ENCODE data around the gene CACNG5. TPM values are rescaled to one million over a fixed set of nuclear protein-coding genes. Genes with fewer than 3 reads are reported as not detected.
"Not testable (repeated sequence)": the region's sequence is repeated elsewhere in the genome, so short reads cannot be mapped to it uniquely, and the experiment has no call there.

The CACNG5 gene
- total RNA-seq, 1 donor from 2014 or later, result not detected

DNA sequence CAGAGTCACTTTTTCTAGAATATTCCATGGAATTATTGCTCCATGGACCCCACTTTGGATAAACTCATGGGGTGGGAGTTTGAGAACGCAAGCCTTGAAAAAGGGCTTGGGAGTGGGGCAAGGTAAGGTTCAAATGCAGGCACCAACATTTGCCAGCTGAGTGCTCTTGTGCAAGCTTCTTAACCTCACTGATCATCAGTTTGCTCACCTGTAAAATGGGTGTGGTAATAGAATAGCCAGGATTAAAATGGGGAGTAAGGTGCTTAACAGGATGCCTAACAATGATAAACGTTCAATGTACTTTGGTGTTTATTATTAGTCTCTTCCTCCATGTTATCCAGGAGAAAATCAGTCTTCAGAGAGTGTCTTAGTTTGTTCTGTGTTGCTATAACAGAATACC is 39.0 kb downstream of the CACNG5 start:
- Mint-ChIP-seq H3K27me3 (ENCODE audit: insufficient read depth) (peaks cover 5% of the 10 kb centered on the region), H3K4me1 (ENCODE audit: low read depth) (no peaks in the 10 kb centered on the region), H3K27ac (no peak overlapping the region), H3K9me3 (peaks cover 8% of the 10 kb centered on the region), H3K4me3 (no peak overlapping the region), H3K36me3 (ENCODE audit: low read depth) (no peaks in the 10 kb centered on the region)
- DNase-seq (ENCODE audit: low spot score), result no peak
- intact Hi-C loops (cut with micrococcal nuclease), result no loop called here

DNA sequence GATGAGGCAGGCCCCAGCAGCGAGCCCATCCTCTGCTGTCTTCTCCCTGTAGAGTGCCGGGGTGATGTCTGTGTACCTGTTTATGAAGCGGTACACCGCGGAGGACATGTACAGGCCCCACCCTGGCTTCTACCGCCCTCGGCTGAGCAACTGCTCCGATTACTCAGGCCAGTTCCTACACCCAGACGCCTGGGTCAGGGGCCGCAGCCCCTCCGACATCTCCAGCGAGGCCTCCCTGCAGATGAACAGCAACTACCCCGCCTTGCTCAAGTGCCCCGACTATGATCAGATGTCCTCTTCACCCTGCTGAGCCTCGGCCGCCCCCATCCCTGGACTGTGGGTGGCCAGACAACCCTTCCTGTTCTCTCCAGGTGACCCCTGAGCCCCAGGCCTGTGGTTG is 50.0 kb downstream of the CACNG5 start:
- Mint-ChIP-seq H3K4me3 (no peak overlapping the region), H3K36me3 (ENCODE audit: low read depth) (no peaks in the 10 kb centered on the region), H3K4me1 (ENCODE audit: low read depth) (no peaks in the 10 kb centered on the region), H3K27ac (no peak overlapping the region), H3K27me3 (ENCODE audit: insufficient read depth) (peaks cover 4% of the 10 kb centered on the region), H3K9me3 (peaks cover 10% of the 10 kb centered on the region)
- intact Hi-C loops (cut with micrococcal nuclease), result no loop called here
- no peak for DNase-seq (ENCODE audit: low spot score)

DNA sequence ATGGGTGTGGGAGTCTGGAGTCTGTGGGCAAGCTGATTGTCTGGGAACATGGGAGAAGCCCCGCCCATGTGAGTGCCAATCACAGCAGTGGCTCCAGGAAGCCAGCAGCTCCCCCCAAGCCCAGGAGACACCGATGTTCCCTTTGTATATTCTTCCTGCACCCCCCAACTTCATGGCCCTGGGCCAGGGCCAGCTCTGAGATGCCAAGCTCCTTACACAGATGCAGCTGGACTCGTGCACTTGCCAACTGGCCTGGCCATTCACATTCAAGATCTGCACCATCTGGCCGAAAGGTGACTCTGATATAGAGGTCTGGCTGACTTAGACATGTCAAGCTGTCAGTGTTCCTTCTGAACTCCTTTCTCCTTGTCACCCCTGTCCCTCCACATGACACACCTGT is 50.5 kb downstream of the CACNG5 start:
- no peak for DNase-seq (ENCODE audit: low spot score)
- H3K4me1 Mint-ChIP-seq (ENCODE audit: low read depth), result no peaks in the 10 kb centered on the region
- H3K4me3 Mint-ChIP-seq, result no peak overlapping the region
- H3K27ac Mint-ChIP-seq, result no peak overlapping the region
- peaks cover 4% of the 10 kb centered on the region for H3K27me3 Mint-ChIP-seq (ENCODE audit: insufficient read depth)
- intact Hi-C loops (cut with micrococcal nuclease), result no loop called here
- H3K9me3 Mint-ChIP-seq, result peaks cover 10% of the 10 kb centered on the region
- H3K36me3 Mint-ChIP-seq (ENCODE audit: low read depth), result no peaks in the 10 kb centered on the region

DNA sequence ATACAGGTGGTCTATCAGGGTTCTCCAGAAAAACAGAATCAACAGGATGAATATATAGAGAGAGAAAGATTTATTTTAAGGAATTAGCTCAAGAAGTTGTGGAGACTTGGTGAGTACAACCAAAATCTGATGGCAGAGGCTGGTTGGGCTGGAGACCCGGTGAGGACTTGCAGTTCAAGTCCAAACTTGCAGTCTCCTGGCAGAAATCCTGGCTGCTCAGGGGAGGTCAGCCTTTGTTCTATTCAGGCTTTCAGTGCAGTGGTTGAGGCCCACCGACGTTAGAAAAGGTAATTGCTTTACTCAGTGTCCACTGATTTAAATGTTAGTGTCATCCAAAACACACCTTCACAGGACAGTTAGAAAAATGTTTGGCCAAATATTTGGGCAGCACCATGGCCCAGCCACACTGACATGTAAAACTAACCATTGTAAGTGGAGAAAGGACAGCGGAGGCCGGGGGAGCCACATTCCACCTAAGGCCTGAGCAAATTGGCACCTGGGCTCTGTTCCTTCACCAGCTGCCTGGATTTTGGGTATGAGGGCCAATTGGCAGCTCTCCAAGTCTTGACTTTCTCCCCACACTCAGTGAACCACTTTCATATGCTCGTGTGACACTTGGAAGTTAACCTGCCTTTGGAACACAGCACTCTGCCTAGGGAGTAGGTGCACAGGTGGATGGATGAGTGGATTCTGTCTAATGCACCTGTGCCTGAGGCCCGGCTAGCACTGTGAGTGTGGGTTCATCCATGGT is 54.7 kb downstream of the CACNG5 start:
- no peak for DNase-seq (ENCODE audit: low spot score)
- H3K9me3 Mint-ChIP-seq, result no peaks in the 10 kb centered on the region
- no peak overlapping the region for H3K4me3 Mint-ChIP-seq
- H3K4me1 Mint-ChIP-seq (ENCODE audit: low read depth), result no peaks in the 10 kb centered on the region
- H3K36me3 Mint-ChIP-seq (ENCODE audit: low read depth), result no peaks in the 10 kb centered on the region
- H3K27ac Mint-ChIP-seq, result no peak overlapping the region
- intact Hi-C loops (cut with micrococcal nuclease), result no loop called here
- peaks cover 7% of the 10 kb centered on the region for H3K27me3 Mint-ChIP-seq (ENCODE audit: insufficient read depth)

DNA sequence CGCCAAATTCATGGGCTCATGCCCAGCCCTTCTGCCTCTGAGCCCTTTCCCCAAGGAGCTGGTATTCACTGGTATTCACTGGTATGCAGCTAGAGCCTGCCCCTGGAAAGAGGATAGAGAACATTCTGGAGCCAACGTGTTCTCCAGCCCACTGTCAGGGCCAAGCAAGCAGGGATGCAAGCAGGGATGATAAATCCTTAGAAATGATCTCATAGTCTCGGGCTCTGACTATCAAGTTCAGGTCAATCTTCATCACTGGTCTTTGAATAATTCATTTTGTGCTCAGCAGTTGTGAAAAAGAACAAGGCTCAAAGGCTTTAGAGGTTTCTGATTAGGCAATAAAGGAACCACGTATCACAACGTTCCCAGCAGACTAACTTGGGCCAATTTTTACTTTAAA is 57.3 kb downstream of the CACNG5 start:
- no peak for DNase-seq (ENCODE audit: low spot score)
- Mint-ChIP-seq H3K9me3 (no peaks in the 10 kb centered on the region), H3K27me3 (ENCODE audit: insufficient read depth) (peaks cover 7% of the 10 kb centered on the region), H3K27ac (no peak overlapping the region), H3K36me3 (ENCODE audit: low read depth) (no peaks in the 10 kb centered on the region), H3K4me3 (no peak overlapping the region), H3K4me1 (ENCODE audit: low read depth) (no peaks in the 10 kb centered on the region)
- intact Hi-C loops (cut with micrococcal nuclease), result no loop called here

DNA sequence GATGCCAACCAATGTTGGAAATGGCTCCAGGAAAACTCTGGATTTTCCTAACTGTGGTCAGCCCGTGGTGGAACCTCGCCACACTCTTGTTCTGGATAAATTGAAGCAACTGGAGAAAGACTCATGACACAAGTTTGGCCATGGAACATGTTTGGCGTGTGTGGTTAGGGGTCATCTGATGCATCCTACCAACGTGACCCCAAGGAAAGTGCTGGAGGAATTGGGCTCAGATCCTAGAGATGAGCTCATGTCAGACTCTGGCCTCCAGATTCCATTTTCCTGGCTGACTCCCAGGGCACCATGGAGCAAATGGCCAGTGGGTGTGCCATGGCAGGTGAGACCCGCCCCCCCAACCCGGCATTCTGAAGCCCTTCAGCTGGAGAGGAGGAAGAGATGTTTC is 58.5 kb downstream of the CACNG5 start:
- intact Hi-C loops (cut with micrococcal nuclease), result no loop called here
- no peak for DNase-seq (ENCODE audit: low spot score)
- Mint-ChIP-seq H3K27me3 (ENCODE audit: insufficient read depth) (peaks cover 7% of the 10 kb centered on the region), H3K9me3 (no peaks in the 10 kb centered on the region), H3K4me3 (no peak overlapping the region), H3K4me1 (ENCODE audit: low read depth) (no peaks in the 10 kb centered on the region), H3K36me3 (ENCODE audit: low read depth) (no peaks in the 10 kb centered on the region), H3K27ac (no peak overlapping the region)

DNA sequence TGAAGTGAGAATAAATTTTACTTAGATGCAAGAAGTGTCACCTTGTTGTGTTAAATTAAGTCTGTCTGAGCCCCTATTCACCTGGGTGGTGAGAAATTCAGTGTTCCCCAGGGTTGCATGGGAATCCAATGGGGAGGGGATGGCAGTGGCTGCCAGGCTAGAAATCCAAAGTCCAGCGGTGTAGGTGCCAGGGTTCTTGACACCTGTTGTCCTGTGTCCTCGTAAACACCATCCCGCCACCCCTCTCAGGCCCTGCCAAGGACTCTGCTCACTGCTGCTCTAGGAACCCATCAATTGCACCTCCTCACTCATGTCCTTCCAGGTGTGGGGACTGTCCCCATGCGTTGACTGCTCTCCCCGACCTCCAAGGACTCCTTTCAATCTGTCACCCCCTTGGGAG is 58.9 kb downstream of the CACNG5 start:
- H3K4me3 Mint-ChIP-seq, result no peak overlapping the region
- intact Hi-C loops (cut with micrococcal nuclease), result no loop called here
- H3K36me3 Mint-ChIP-seq (ENCODE audit: low read depth), result no peaks in the 10 kb centered on the region
- no peak overlapping the region for H3K27ac Mint-ChIP-seq
- no peaks in the 10 kb centered on the region for H3K4me1 Mint-ChIP-seq (ENCODE audit: low read depth)
- no peaks in the 10 kb centered on the region for H3K9me3 Mint-ChIP-seq
- peaks cover 7% of the 10 kb centered on the region for H3K27me3 Mint-ChIP-seq (ENCODE audit: insufficient read depth)
- DNase-seq (ENCODE audit: low spot score), result no peak

DNA sequence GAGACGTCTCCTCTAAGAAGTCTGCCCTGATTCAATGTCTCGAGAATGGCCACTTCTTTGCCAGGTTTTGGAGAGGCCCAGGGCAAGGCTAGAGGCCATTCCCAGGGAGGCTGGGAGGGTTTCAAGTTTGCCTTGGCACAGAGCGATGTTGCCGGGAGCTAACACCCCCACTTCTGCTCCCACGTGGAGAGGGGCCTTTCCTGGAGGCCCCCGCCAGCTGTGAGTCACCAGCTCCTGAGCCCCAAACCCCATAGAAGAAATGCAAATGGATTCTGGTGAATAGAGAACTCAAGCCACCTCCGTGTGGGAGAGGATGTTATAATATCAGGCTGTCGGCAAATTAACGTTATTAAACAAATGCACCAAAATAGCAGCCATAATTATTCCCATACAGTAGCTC is 62.2 kb downstream of the CACNG5 start:
- no peak overlapping the region for H3K27ac Mint-ChIP-seq
- intact Hi-C loops (cut with micrococcal nuclease), result no loop called here
- peaks cover under 1% of the 10 kb centered on the region for H3K27me3 Mint-ChIP-seq (ENCODE audit: insufficient read depth)
- H3K36me3 Mint-ChIP-seq (ENCODE audit: low read depth), result no peaks in the 10 kb centered on the region
- H3K9me3 Mint-ChIP-seq, result no peaks in the 10 kb centered on the region
- no peak for DNase-seq (ENCODE audit: low spot score)
- no peak overlapping the region for H3K4me3 Mint-ChIP-seq
- no peaks in the 10 kb centered on the region for H3K4me1 Mint-ChIP-seq (ENCODE audit: low read depth)

DNA sequence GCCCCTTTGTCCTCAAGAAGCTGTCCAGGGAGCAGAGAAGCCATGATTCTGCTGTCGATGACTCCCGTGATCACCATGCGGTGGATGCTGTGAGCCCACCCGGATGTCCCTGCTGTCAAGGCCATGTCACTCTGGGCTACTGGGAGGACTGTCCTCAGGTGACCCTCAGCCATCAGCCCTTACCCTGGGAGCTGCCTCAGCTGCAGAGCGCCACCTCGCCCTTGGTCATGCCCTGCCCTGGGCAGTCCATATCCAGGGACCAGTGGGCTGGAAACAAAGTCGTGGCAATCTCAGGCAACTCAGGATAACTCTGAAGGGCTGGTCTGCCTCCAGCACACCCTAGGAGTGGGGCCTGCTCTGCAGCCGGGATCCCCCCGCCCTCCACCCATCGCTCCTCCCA is 63.6 kb downstream of the CACNG5 start:
- intact Hi-C loops (cut with micrococcal nuclease), result no loop called here

DNA sequence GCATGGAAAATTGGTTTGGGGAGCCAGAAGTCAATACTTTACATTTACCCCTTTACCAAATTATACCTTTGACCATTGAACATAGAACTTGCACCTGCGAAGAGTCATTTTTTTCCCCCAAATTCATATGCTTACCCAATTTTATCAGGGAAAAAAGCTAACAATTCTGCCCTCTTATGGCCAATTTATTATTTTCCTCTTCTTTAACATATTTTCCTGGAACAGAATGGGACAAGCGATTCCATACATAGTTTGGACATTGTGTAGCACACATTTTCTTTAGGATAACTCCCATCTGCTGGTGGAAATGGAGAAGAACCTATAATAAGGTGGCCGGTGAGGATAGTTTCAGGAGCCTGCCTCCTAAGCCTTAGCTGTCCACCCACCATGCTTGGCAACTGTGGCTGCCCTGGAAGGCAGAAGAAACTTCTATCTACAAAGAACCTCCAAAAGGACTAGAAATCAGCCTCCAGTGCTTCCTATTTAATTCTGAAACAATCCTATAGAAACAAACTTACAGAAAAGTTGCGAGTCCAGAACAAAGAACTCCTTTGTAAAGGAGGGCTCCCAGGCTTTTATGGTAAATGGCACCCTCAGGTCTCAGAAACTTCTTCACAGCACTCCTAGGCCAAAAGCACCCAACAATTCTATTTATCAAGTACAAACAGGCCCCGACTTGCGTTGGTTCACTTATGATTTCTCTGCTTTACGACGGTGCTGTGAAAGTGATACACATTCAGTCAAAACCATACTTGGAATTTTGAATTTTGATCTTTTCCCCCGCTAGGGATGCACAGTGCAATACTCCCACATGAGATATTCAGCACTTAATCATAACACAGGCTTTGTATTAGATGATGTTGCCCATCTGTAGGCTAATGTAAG is 65.5 kb downstream of the CACNG5 start:
- H3K4me3 Mint-ChIP-seq, result no peak overlapping the region
- H3K36me3 Mint-ChIP-seq (ENCODE audit: low read depth), result no peaks in the 10 kb centered on the region
- no peaks in the 10 kb centered on the region for H3K4me1 Mint-ChIP-seq (ENCODE audit: low read depth)
- H3K27ac Mint-ChIP-seq, result no peak overlapping the region
- no peaks in the 10 kb centered on the region for H3K9me3 Mint-ChIP-seq
- no peaks in the 10 kb centered on the region for H3K27me3 Mint-ChIP-seq (ENCODE audit: insufficient read depth)
- intact Hi-C loops (cut with micrococcal nuclease), result no loop called here
- DNase-seq (ENCODE audit: low spot score), result no peak

More for the DNA sequence above, 63.6 kb downstream of the CACNG5 start:
- Mint-ChIP-seq H3K36me3 (ENCODE audit: low read depth) (no peaks in the 10 kb centered on the region), H3K27ac (no peak overlapping the region), H3K4me1 (ENCODE audit: low read depth) (no peaks in the 10 kb centered on the region), H3K4me3 (no peak overlapping the region), H3K9me3 (no peaks in the 10 kb centered on the region), H3K27me3 (ENCODE audit: insufficient read depth) (no peaks in the 10 kb centered on the region)
- DNase-seq (ENCODE audit: low spot score), result no peak

DNA sequence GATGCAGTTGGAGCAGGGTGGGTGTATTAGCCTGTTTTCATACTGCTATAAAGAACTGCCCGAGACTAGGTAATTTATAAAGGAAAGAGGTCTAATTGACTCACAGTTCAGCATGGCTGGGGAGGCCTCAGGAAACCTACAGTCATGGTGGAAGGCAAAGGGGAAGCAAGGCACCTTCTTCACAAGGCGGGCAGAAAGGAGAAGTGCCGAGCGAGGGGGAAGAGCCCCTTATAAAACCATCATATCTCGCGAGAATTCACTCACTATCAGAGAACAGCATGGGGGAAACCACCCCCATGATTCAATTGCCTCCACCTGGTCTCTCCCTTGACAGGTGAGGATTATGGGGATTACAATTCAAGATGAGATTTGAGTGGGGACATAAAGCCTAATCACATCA is 68.4 kb downstream of the CACNG5 start:
- H3K4me1 Mint-ChIP-seq (ENCODE audit: low read depth); H3K36me3 Mint-ChIP-seq (ENCODE audit: low read depth); H3K4me3 Mint-ChIP-seq; H3K27ac Mint-ChIP-seq; H3K27me3 Mint-ChIP-seq (ENCODE audit: insufficient read depth); H3K9me3 Mint-ChIP-seq; intact Hi-C loops (cut with micrococcal nuclease); DNase-seq (ENCODE audit: low spot score): not testable (repeated sequence)

DNA sequence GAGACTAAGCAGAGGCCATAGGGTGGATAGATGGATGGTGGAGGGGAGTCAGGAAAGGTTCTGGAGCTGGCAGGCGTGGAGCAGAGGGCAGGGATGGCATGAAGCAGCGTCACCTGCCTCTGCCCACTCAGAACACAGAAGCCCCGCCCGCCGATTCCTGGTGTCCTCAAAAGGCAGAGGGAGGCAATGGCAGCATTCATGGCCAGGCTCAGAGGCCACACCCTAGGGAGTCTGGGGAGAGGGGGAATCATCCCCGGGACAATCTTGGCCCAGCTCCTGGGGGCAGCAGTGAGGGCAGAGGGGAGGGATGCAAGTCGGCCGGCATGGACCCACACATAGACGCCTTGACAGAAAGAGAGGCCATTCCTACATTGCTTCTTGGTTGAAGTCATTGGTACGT is 68.9 kb downstream of the CACNG5 start:
- H3K27me3 Mint-ChIP-seq (ENCODE audit: insufficient read depth), result no peaks in the 10 kb centered on the region
- H3K27ac Mint-ChIP-seq, result no peak overlapping the region
- no peaks in the 10 kb centered on the region for H3K36me3 Mint-ChIP-seq (ENCODE audit: low read depth)
- H3K4me1 Mint-ChIP-seq (ENCODE audit: low read depth), result peaks cover 9% of the 10 kb centered on the region
- DNase-seq (ENCODE audit: low spot score), result no peak
- H3K4me3 Mint-ChIP-seq, result no peak overlapping the region
- intact Hi-C loops (cut with micrococcal nuclease), result no loop called here
- H3K9me3 Mint-ChIP-seq, result no peaks in the 10 kb centered on the region

DNA sequence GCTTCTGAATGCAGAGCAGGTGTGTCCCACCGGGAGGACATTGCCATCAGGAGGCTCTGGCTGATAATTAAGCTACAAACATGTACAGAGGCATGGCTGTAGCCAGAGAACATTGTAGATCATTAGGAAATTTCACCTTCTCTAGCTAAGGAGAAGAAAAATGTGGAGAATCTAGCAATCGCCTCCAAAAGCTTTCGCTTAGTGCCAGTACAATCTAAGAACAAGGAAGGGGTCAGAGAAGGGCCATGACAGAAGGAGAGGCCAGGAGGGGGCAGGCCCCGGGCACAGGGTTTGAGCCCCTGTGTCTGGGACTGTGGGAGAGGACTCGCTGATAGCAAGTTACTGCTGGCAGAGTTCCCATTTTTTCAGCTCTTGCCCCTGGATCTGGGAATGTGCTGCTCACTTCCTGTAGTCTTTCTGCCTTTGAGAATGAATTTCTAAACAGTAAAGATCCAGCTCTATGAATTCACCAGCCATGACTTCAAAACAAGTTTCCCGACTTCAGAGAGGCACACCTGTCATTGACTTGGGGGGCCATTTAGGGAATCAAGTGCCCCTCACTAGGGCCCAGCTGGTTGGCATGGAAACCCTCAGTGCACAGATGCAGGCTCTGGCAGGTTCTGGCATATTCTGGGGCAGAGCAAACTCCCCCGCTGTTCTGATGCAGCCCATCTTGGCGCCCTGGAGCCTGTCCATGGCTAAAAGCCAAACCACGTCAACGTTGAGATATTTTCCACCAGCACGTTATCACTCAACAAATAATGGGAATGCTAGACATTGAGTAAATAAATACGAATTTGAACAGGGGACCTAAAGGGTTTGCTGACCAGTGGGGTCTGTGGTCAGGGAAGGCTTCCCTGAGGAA is 70.1 kb downstream of the CACNG5 start:
- DNase-seq (ENCODE audit: low spot score), result no peak
- peaks cover 9% of the 10 kb centered on the region for H3K4me1 Mint-ChIP-seq (ENCODE audit: low read depth)
- H3K27me3 Mint-ChIP-seq (ENCODE audit: insufficient read depth), result no peaks in the 10 kb centered on the region
- intact Hi-C loops (cut with micrococcal nuclease), result no loop called here
- H3K27ac Mint-ChIP-seq, result no peak overlapping the region
- no peak overlapping the region for H3K4me3 Mint-ChIP-seq
- no peaks in the 10 kb centered on the region for H3K36me3 Mint-ChIP-seq (ENCODE audit: low read depth)
- H3K9me3 Mint-ChIP-seq, result no peaks in the 10 kb centered on the region
